ENCODE results near the gene ASPDH. TPM values are rescaled to one million over a fixed set of nuclear protein-coding genes. Genes with fewer than 3 reads are reported as not detected.

ASPDH gene
- total RNA-seq, 1 experiment from 2014 or later, result not detected

DNA sequence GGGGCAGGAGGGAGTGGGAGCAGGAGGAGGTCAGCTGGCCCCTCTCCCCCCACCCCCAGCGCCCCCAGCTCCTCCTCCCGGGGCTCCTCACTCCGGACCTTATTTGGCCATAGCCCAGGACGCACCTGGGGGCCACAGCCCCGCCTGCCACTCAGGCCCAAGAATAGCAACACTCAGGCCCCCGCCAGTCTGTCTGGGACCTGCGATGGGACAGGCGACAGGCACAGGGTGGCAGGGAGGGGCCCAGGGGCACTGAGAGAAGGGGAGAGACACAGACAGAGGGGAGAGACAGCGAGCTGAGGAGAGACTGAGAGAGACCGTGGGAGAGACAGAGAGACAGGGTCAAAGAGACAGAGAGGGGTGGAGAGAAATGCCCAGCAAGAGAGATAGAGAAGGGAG lies 13.0 kb downstream of the ASPDH start (continued):
- TF ChIP-seq TEAD1 (CRISPR knock-in tag; IDR thresholded peaks at IDR 0.05), result no peak
- TF ChIP-seq NR1H2 (CRISPR knock-in tag; IDR thresholded peaks at IDR 0.05), result no peak
- no peak for TF ChIP-seq ATF6 (CRISPR knock-in tag; IDR thresholded peaks at IDR 0.05)
- no peak for TF ChIP-seq GTF2I (CRISPR knock-in tag; conservative IDR thresholded peaks at IDR 0.05)
- TF ChIP-seq, protein P1, sequence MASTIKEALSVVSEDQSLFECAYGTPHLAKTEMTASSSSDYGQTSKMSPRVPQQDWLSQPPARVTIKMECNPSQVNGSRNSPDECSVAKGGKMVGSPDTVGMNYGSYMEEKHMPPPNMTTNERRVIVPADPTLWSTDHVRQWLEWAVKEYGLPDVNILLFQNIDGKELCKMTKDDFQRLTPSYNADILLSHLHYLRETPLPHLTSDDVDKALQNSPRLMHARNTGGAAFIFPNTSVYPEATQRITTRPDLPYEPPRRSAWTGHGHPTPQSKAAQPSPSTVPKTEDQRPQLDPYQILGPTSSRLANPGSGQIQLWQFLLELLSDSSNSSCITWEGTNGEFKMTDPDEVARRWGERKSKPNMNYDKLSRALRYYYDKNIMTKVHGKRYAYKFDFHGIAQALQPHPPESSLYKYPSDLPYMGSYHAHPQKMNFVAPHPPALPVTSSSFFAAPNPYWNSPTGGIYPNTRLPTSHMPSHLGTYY (CRISPR knock-in tag; IDR thresholded peaks at IDR 0.05), result no peak
- no peak for TF ChIP-seq TP53 (CRISPR knock-in tag; IDR thresholded peaks at IDR 0.05)
- TF ChIP-seq USF2 (CRISPR knock-in tag; IDR thresholded peaks at IDR 0.05), result no peak
- no peak for TF ChIP-seq PREB (CRISPR knock-in tag; IDR thresholded peaks at IDR 0.05; ENCODE audit: borderline replicate concordance)
- no peak for TF ChIP-seq ETV6 (CRISPR knock-in tag; IDR thresholded peaks at IDR 0.05)
- TF ChIP-seq, protein P2, sequence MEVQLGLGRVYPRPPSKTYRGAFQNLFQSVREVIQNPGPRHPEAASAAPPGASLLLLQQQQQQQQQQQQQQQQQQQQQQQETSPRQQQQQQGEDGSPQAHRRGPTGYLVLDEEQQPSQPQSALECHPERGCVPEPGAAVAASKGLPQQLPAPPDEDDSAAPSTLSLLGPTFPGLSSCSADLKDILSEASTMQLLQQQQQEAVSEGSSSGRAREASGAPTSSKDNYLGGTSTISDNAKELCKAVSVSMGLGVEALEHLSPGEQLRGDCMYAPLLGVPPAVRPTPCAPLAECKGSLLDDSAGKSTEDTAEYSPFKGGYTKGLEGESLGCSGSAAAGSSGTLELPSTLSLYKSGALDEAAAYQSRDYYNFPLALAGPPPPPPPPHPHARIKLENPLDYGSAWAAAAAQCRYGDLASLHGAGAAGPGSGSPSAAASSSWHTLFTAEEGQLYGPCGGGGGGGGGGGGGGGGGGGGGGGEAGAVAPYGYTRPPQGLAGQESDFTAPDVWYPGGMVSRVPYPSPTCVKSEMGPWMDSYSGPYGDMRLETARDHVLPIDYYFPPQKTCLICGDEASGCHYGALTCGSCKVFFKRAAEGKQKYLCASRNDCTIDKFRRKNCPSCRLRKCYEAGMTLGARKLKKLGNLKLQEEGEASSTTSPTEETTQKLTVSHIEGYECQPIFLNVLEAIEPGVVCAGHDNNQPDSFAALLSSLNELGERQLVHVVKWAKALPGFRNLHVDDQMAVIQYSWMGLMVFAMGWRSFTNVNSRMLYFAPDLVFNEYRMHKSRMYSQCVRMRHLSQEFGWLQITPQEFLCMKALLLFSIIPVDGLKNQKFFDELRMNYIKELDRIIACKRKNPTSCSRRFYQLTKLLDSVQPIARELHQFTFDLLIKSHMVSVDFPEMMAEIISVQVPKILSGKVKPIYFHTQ (CRISPR knock-in tag; IDR thresholded peaks at IDR 0.05), result no peak
- TF ChIP-seq MLX (CRISPR knock-in tag; IDR thresholded peaks at IDR 0.05), result no peak
- no peak for TF ChIP-seq HMGXB4 (CRISPR knock-in tag; IDR thresholded peaks at IDR 0.05)
- no peak for TF ChIP-seq ZNF281 (CRISPR knock-in tag; IDR thresholded peaks at IDR 0.05)
- TF ChIP-seq PRDM15 (CRISPR knock-in tag; IDR thresholded peaks at IDR 0.05), result no peak
- TF ChIP-seq, protein P3, sequence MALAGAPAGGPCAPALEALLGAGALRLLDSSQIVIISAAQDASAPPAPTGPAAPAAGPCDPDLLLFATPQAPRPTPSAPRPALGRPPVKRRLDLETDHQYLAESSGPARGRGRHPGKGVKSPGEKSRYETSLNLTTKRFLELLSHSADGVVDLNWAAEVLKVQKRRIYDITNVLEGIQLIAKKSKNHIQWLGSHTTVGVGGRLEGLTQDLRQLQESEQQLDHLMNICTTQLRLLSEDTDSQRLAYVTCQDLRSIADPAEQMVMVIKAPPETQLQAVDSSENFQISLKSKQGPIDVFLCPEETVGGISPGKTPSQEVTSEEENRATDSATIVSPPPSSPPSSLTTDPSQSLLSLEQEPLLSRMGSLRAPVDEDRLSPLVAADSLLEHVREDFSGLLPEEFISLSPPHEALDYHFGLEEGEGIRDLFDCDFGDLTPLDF (CRISPR knock-in tag; IDR thresholded peaks at IDR 0.05), result no peak
- no peak for TF ChIP-seq CREM (CRISPR knock-in tag; IDR thresholded peaks at IDR 0.05)

Data from WTC11 (cell line).